Stromal cell of bone marrow (primary cell): ENCODE measurements around the gene ZNF780A.
"Not testable (repeated sequence)": the region's sequence is repeated elsewhere in the genome, so short reads cannot be mapped to it uniquely, and the experiment has no call there.

Experiments used
- DNase-seq: peaks from one replicate; pipeline ENCODE4 v3.0.0-alpha.2; 2012; ENCODE audit warnings: low read depth

ZNF780A gene

GRCh38 chr19:40090241-40091204, at the start of gene ZNF780A:
Gene ZNF780A, minus strand, starts transcription at chr19:40090943. Its CDS starts 6,190 bp downstream, at chr19:40084753.
- peak; percentile 19 for DNase-seq

- peak; percentile 21 for DNase-seq
Measured at GRCh38 chr19:40139533-40140287, 49.0 kb upstream of the ZNF780A start.

GRCh38 chr19:40136818-40137217, 46.1 kb upstream of the ZNF780A start:
- no peak for DNase-seq

GRCh38 chr19:40134866-40135265, 44.1 kb upstream of the ZNF780A start:
- DNase-seq: no peak

GRCh38 chr19:40133491-40133890, 42.7 kb upstream of the ZNF780A start:
- no peak for DNase-seq

- DNase-seq: no peak
Measured at GRCh38 chr19:40130013-40130412, 39.3 kb upstream of the ZNF780A start.

GRCh38 chr19:40129425-40129824, 38.7 kb upstream of the ZNF780A start:
- no peak for DNase-seq

GRCh38 chr19:40128991-40129390, 38.2 kb upstream of the ZNF780A start:
- DNase-seq: no peak

- no peak for DNase-seq
Measured at GRCh38 chr19:40119380-40119779, 28.6 kb upstream of the ZNF780A start.

GRCh38 chr19:40118638-40119037, 27.9 kb upstream of the ZNF780A start:
- not testable (repeated sequence) for DNase-seq

- no peak for DNase-seq
Measured at GRCh38 chr19:40116075-40116474, 25.3 kb upstream of the ZNF780A start.

- DNase-seq: not testable (repeated sequence)
Measured at GRCh38 chr19:40114119-40114518, 23.4 kb upstream of the ZNF780A start.

GRCh38 chr19:40112271-40112670, 21.5 kb upstream of the ZNF780A start:
- not testable (repeated sequence) for DNase-seq

GRCh38 chr19:40110570-40110969, 19.8 kb upstream of the ZNF780A start:
- DNase-seq: no peak

- DNase-seq: no peak
Measured at GRCh38 chr19:40104754-40105153, 14.0 kb upstream of the ZNF780A start.

GRCh38 chr19:40103600-40103999, 12.9 kb upstream of the ZNF780A start:
- no peak for DNase-seq

GRCh38 chr19:40101813-40102212, 11.1 kb upstream of the ZNF780A start:
- no peak for DNase-seq

GRCh38 chr19:40093416-40093815, 2.7 kb upstream of the ZNF780A start:
- DNase-seq: no peak

- DNase-seq: no peak
Measured at GRCh38 chr19:40091205-40092129, 724 bp upstream of the ZNF780A start.

GRCh38 chr19:40089462-40089861, 1.3 kb downstream of the ZNF780A start:
- DNase-seq: peak; percentile 38

- DNase-seq: no peak
Measured at GRCh38 chr19:40088299-40089047, 2.3 kb downstream of the ZNF780A start.
